GM19324 (cell line): ENCODE data around the gene PACRG.

Experiments
- ATAC-seq: cut with Tn5 transposase; IDR thresholded peaks from one replicate; pipeline ENCODE4 v1.9.1; 2021; ENCODE audit warnings: mild to moderate bottlenecking, moderate library complexity; ENCODE audit not compliant: unreplicated experiment, low FRiP score

The PACRG gene

GRCh38 chr6:163255265-163255664 lies 527.5 kb downstream of the PACRG start:
- no peak for ATAC-seq

GRCh38 chr6:163259689-163260088 lies 531.9 kb downstream of the PACRG start:
- ATAC-seq, result no peak

GRCh38 chr6:163260111-163260895 lies 532.5 kb downstream of the PACRG start:
- ATAC-seq, result no peak

- no peak for ATAC-seq
Measured at GRCh38 chr6:163260911-163261310, 533.1 kb downstream of the PACRG start.

- no peak for ATAC-seq
Measured at GRCh38 chr6:163261361-163261760, 533.6 kb downstream of the PACRG start.

- ATAC-seq, result no peak
Measured at GRCh38 chr6:163262080-163262479, 534.3 kb downstream of the PACRG start.

GRCh38 chr6:163263196-163263595 lies 535.4 kb downstream of the PACRG start:
- ATAC-seq, result no peak

- ATAC-seq, result no peak
Measured at GRCh38 chr6:163263998-163264661, 536.4 kb downstream of the PACRG start.

- no peak for ATAC-seq
Measured at GRCh38 chr6:163264662-163265035, 536.9 kb downstream of the PACRG start.

GRCh38 chr6:163281634-163282033 lies 553.9 kb downstream of the PACRG start:
- ATAC-seq, result no peak

GRCh38 chr6:163282672-163283071 lies 554.9 kb downstream of the PACRG start:
- no peak for ATAC-seq

- no peak for ATAC-seq
Measured at GRCh38 chr6:163284151-163284550, 556.4 kb downstream of the PACRG start.

- ATAC-seq, result no peak
Measured at GRCh38 chr6:163285691-163286090, 557.9 kb downstream of the PACRG start.

GRCh38 chr6:163287626-163288025 lies 559.9 kb downstream of the PACRG start:
- no peak for ATAC-seq

- ATAC-seq, result no peak
Measured at GRCh38 chr6:163288066-163288465, 560.3 kb downstream of the PACRG start.

- no peak for ATAC-seq
Measured at GRCh38 chr6:163288915-163289314, 561.1 kb downstream of the PACRG start.

GRCh38 chr6:163289447-163289846 lies 561.7 kb downstream of the PACRG start:
- ATAC-seq, result no peak

GRCh38 chr6:163290545-163291274 lies 562.9 kb downstream of the PACRG start:
- no peak for ATAC-seq

- no peak for ATAC-seq
Measured at GRCh38 chr6:163291622-163292021, 563.8 kb downstream of the PACRG start.

- ATAC-seq, result no peak
Measured at GRCh38 chr6:163293286-163293685, 565.5 kb downstream of the PACRG start.

GRCh38 chr6:163294734-163295133 lies 567.0 kb downstream of the PACRG start:
- ATAC-seq, result no peak
